NB4 (cell line): Measurements from ENCODE around the gene SPECC1L.

Source experiments
- MAX ChIP-seq: IDR thresholded peaks from 2 replicates; pipeline ENCODE4 v1.6.1; 2011; ENCODE audit warnings: low read depth, low read length
- MYC ChIP-seq: IDR thresholded peaks from 2 replicates; pipeline ENCODE4 v1.6.1; 2011; ENCODE audit warnings: low read depth, low read length
- POLR2A ChIP-seq: IDR thresholded peaks from 2 replicates; pipeline ENCODE4 v1.6.1; 2011; ENCODE audit warnings: mild to moderate bottlenecking; ENCODE audit not compliant: insufficient read length; ENCODE audit errors: extremely low read depth
- TF ChIP-seq, protein P1 (sequence below): IDR thresholded peaks from one replicate; pipeline ENCODE4 v1.5.1; 2012; ENCODE audit warnings: low read depth, low read length

DNA sequence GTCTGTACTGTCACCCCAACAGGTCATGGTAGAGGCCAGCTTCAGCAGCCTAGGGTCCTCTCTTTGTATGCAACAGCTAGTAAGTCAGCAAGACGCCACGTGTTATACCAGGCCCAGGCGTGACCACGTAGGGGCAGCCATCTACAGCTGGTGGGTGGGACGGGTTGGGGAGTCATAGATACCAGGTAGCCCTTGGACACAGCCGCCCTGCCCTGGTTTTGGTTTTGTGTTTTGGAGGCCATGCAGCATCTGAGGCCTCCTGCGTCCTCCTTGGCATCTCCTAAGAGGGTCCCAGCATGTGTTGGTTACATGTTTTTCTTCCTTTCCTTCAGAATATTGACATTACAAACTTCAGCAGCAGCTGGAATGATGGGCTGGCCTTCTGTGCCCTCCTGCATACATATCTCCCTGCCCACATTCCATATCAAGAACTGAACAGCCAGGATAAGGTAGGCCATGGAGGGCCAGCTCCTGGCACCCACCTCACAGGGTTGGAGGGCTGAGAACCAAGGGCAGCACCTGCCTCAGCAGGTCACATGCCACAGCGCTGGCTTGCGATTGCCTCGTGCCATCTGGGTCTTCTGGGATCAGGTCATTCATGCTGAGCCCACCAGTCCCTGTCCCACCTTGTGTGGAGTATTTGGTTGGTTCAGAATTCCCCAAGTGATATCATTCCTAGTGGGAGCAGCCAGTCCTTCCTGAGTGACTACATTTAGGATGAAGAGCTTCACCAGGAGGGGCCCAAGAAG is 140.8 kb downstream of the SPECC1L start:
- TF ChIP-seq, protein P1, sequence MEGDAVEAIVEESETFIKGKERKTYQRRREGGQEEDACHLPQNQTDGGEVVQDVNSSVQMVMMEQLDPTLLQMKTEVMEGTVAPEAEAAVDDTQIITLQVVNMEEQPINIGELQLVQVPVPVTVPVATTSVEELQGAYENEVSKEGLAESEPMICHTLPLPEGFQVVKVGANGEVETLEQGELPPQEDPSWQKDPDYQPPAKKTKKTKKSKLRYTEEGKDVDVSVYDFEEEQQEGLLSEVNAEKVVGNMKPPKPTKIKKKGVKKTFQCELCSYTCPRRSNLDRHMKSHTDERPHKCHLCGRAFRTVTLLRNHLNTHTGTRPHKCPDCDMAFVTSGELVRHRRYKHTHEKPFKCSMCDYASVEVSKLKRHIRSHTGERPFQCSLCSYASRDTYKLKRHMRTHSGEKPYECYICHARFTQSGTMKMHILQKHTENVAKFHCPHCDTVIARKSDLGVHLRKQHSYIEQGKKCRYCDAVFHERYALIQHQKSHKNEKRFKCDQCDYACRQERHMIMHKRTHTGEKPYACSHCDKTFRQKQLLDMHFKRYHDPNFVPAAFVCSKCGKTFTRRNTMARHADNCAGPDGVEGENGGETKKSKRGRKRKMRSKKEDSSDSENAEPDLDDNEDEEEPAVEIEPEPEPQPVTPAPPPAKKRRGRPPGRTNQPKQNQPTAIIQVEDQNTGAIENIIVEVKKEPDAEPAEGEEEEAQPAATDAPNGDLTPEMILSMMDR, result no peak
- TF ChIP-seq POLR2A (no peak), MAX (no peak), MYC (no peak)
